Activated naive CD8-positive, alpha-beta T cell treated with anti-CD3 and anti-CD28 coated beads for 36 hours (primary cell): ENCODE results near the gene ZNF319. TPM values are rescaled to one million over a fixed set of nuclear protein-coding genes. Genes with fewer than 3 reads are reported as not detected.

Experiments used
- DNase-seq: peaks from one replicate; pipeline ENCODE4 v3.0.0; 2021
- H3K27ac Mint-ChIP-seq: one replicate; pipeline ENCODE4 v1.8.0; 2022; ENCODE audit warnings: mild to moderate bottlenecking, moderate library complexity, mixed read lengths
- H3K27me3 Mint-ChIP-seq: one replicate; pipeline ENCODE4 v1.8.0; 2022; ENCODE audit warnings: mild to moderate bottlenecking, mixed read lengths
- H3K36me3 Mint-ChIP-seq: one replicate; pipeline ENCODE4 v1.8.0; 2021; ENCODE audit warnings: mild to moderate bottlenecking, mixed read lengths
- H3K4me1 Mint-ChIP-seq: one replicate; pipeline ENCODE4 v1.8.0; 2021; ENCODE audit warnings: mixed read lengths
- H3K4me3 Mint-ChIP-seq: one replicate; pipeline ENCODE4 v1.8.0; 2022; ENCODE audit warnings: mild to moderate bottlenecking, moderate library complexity, mixed read lengths
- H3K9me3 Mint-ChIP-seq: one replicate; pipeline ENCODE4 v1.8.0; 2022; ENCODE audit warnings: mixed read lengths
- total RNA-seq, 2 experiments: library from RNA; stranded (reverse); gene quantifications; one replicate each; pipeline ENCODE4 v1.2.3, GENCODE V29; 2021

The ZNF319 gene
- total RNA-seq, 2 experiments from 2014 or later = 6.8 to 7.2 TPM

GRCh38 chr16:58028541-58029070 is 28.1 kb upstream of the ZNF319 start:
- Mint-ChIP-seq H3K36me3 (no peaks in the 10 kb centered on the region), H3K27me3 (peaks cover 13% of the 10 kb centered on the region), H3K4me3 (no peak overlapping the region), H3K9me3 (no peaks in the 10 kb centered on the region), H3K27ac (no peak overlapping the region), H3K4me1 (peaks cover 7% of the 10 kb centered on the region)
- DNase-seq = no peak

GRCh38 chr16:58027916-58028455 is 27.5 kb upstream of the ZNF319 start:
- no peak overlapping the region for H3K4me3 Mint-ChIP-seq
- H3K9me3 Mint-ChIP-seq = no peaks in the 10 kb centered on the region

GRCh38 chr16:58027161-58027915 is 26.9 kb upstream of the ZNF319 start:
- Mint-ChIP-seq H3K27ac (no peak overlapping the region), H3K4me3 (no peak overlapping the region), H3K27me3 (peaks cover 13% of the 10 kb centered on the region), H3K4me1 (peaks cover 7% of the 10 kb centered on the region), H3K9me3 (no peaks in the 10 kb centered on the region), H3K36me3 (no peaks in the 10 kb centered on the region)
- no peak for DNase-seq

More at GRCh38 chr16:58027916-58028455, 27.5 kb upstream of the ZNF319 start:
- peaks cover 13% of the 10 kb centered on the region for H3K27me3 Mint-ChIP-seq
- H3K27ac Mint-ChIP-seq = no peak overlapping the region
- H3K4me1 Mint-ChIP-seq = peaks cover 7% of the 10 kb centered on the region
- no peak for DNase-seq
- H3K36me3 Mint-ChIP-seq = no peaks in the 10 kb centered on the region

- no peak for DNase-seq
- peak overlapping the region; percentile 10 for H3K4me3 Mint-ChIP-seq
- no peak overlapping the region for H3K27ac Mint-ChIP-seq
- H3K27me3 Mint-ChIP-seq = peaks cover 13% of the 10 kb centered on the region
- no peaks in the 10 kb centered on the region for H3K9me3 Mint-ChIP-seq
- H3K4me1 Mint-ChIP-seq = peaks cover 7% of the 10 kb centered on the region
- H3K36me3 Mint-ChIP-seq = no peaks in the 10 kb centered on the region
These were observed 26.3 kb upstream of the ZNF319 start for GRCh38 chr16:58026705-58027160.

- peak; percentile 21 for DNase-seq
- peak overlapping the region; percentile 47 for H3K4me3 Mint-ChIP-seq
- no peak overlapping the region for H3K27ac Mint-ChIP-seq
- H3K36me3 Mint-ChIP-seq = no peaks in the 10 kb centered on the region
- H3K4me1 Mint-ChIP-seq = peaks cover 7% of the 10 kb centered on the region
- peaks cover 13% of the 10 kb centered on the region for H3K27me3 Mint-ChIP-seq
- H3K9me3 Mint-ChIP-seq = no peaks in the 10 kb centered on the region
These were observed 25.8 kb upstream of the ZNF319 start for GRCh38 chr16:58026139-58026704.

- H3K36me3 Mint-ChIP-seq = no peaks in the 10 kb centered on the region
- H3K27ac Mint-ChIP-seq = peak within 1 kb of the TSS; percentile 65
- H3K4me3 Mint-ChIP-seq = peak within 1 kb of the TSS; percentile 78
- peaks cover 9% of the 10 kb centered on the region for H3K4me1 Mint-ChIP-seq
- DNase-seq = peak; percentile 73
- H3K9me3 Mint-ChIP-seq = no peaks in the 10 kb centered on the region
- H3K27me3 Mint-ChIP-seq = peaks cover 13% of the 10 kb centered on the region
These were observed 25.1 kb upstream of the ZNF319 start, which contains the start of gene MMP15 for GRCh38 chr16:58025351-58026138. MMP15 (plus strand) TSS chr16:58025754; CDS start chr16:58026351, 597 bp downstream.

GRCh38 chr16:58024486-58025350 is 24.2 kb upstream of the ZNF319 start:
- Mint-ChIP-seq H3K4me1 (peaks cover 10% of the 10 kb centered on the region), H3K36me3 (no peaks in the 10 kb centered on the region), H3K9me3 (no peaks in the 10 kb centered on the region), H3K27ac (peak overlapping the region; percentile 65), H3K4me3 (peak overlapping the region; percentile 78), H3K27me3 (peaks cover 13% of the 10 kb centered on the region)
- peak; percentile 12 for DNase-seq

GRCh38 chr16:58022601-58023371 is 22.3 kb upstream of the ZNF319 start:
- H3K27ac Mint-ChIP-seq = no peak overlapping the region

GRCh38 chr16:58021661-58022551 is 21.4 kb upstream of the ZNF319 start:
- peaks cover 10% of the 10 kb centered on the region for H3K27me3 Mint-ChIP-seq
- no peaks in the 10 kb centered on the region for H3K9me3 Mint-ChIP-seq
- peaks cover 10% of the 10 kb centered on the region for H3K4me1 Mint-ChIP-seq
- H3K36me3 Mint-ChIP-seq = no peaks in the 10 kb centered on the region
- no peak overlapping the region for H3K27ac Mint-ChIP-seq
- no peak overlapping the region for H3K4me3 Mint-ChIP-seq
- no peak for DNase-seq

More at GRCh38 chr16:58022601-58023371, 22.3 kb upstream of the ZNF319 start:
- Mint-ChIP-seq H3K27me3 (peaks cover 10% of the 10 kb centered on the region), H3K4me3 (no peak overlapping the region), H3K36me3 (no peaks in the 10 kb centered on the region), H3K9me3 (no peaks in the 10 kb centered on the region), H3K4me1 (peaks cover 10% of the 10 kb centered on the region)
- no peak for DNase-seq

- DNase-seq = no peak
- no peaks in the 10 kb centered on the region for H3K9me3 Mint-ChIP-seq
- H3K27me3 Mint-ChIP-seq = peaks cover 6% of the 10 kb centered on the region
- peaks cover 10% of the 10 kb centered on the region for H3K4me1 Mint-ChIP-seq
- H3K27ac Mint-ChIP-seq = peak overlapping the region; percentile 1
- no peaks in the 10 kb centered on the region for H3K36me3 Mint-ChIP-seq
- H3K4me3 Mint-ChIP-seq = no peak overlapping the region
These were observed 20.4 kb upstream of the ZNF319 start for GRCh38 chr16:58020628-58021521.

- Mint-ChIP-seq H3K27me3 (peaks cover 5% of the 10 kb centered on the region), H3K4me1 (peaks cover 9% of the 10 kb centered on the region), H3K36me3 (no peaks in the 10 kb centered on the region), H3K9me3 (no peaks in the 10 kb centered on the region), H3K4me3 (no peak overlapping the region), H3K27ac (no peak overlapping the region)
- no peak for DNase-seq
These were observed 19.5 kb upstream of the ZNF319 start for GRCh38 chr16:58019866-58020538.
